Parathyroid adenoma (tissue), 2 donors: Measurements from ENCODE around the gene SVOP.

Source experiments
- H2AFZ ChIP-seq: fragments of 300-600 bp; sonication (generic); one replicate; pipeline ENCODE4 v1.7.0; 2017; ENCODE audit warnings: antibody characterized with exemption, mild to moderate bottlenecking
- H3K27ac ChIP-seq: fragments of 300-600 bp; sonication (generic); one replicate; pipeline ENCODE4 v1.7.0; 2017
- H3K27me3 ChIP-seq: fragments of 300-600 bp; sonication (generic); one replicate; pipeline ENCODE4 v1.7.0; 2017; ENCODE audit warnings: low read length; ENCODE audit not compliant: control insufficient read depth, insufficient read depth
- H3K36me3 ChIP-seq: fragments of 300-600 bp; sonication (generic); one replicate; pipeline ENCODE4 v1.7.0; 2017; ENCODE audit warnings: low read length; ENCODE audit not compliant: control insufficient read depth, insufficient read depth
- H3K4me1 ChIP-seq: fragments of 300-600 bp; sonication (generic); one replicate; pipeline ENCODE4 v1.7.0; 2017; ENCODE audit warnings: control low read depth
- H3K4me2 ChIP-seq: fragments of 300-600 bp; sonication (generic); one replicate; pipeline ENCODE4 v1.7.0; 2017; ENCODE audit warnings: low read length
- H3K4me3 ChIP-seq: fragments of 300-600 bp; sonication (generic); one replicate; pipeline ENCODE4 v1.7.0; 2017; ENCODE audit warnings: low read depth, low read length
- H3K79me2 ChIP-seq: fragments of 300-600 bp; sonication (generic); one replicate; pipeline ENCODE4 v1.7.0; 2017; ENCODE audit warnings: control low read depth
- H3K9ac ChIP-seq: fragments of 300-600 bp; sonication (generic); one replicate; pipeline ENCODE4 v1.7.0; 2017; ENCODE audit warnings: mild to moderate bottlenecking
- H3K9me3 ChIP-seq: fragments of 300-600 bp; sonication (generic); one replicate; pipeline ENCODE4 v1.7.0; 2017; ENCODE audit warnings: low read length; ENCODE audit not compliant: control insufficient read depth
- TF ChIP-seq, protein P1 (sequence below): fragments of 300-600 bp; sonication (generic); IDR thresholded peaks from one replicate; pipeline ENCODE4 v1.7.0; 2017; ENCODE audit warnings: antibody characterized with exemption, mild to moderate bottlenecking
- donor health status: primary hyperparathyroidism.

The SVOP gene

DNA sequence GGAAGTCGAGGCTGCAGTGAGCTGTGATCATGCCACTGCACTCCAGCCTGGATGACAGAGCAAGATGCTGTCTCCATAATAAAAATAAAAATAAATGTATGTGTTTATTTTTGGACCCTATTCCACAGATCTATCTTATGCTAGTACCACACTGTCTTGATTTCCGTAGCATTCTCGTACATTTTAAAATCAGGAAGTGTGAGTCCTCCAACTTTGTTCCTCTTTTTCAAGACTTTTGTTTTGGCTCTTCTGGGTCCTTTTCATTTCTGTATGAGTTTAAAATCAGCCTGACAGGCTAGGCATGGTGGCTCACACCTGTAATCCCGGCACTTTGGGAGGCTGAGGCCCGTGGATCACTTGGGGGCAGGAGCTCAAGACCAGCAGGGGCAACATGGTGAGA, 115.1 kb downstream of the SVOP start:
- no peak overlapping the region for H2AFZ ChIP-seq
- H3K9me3 ChIP-seq = no peaks in the 10 kb centered on the region
- H3K4me2 ChIP-seq = no peak overlapping the region
- no peak overlapping the region for H3K27ac ChIP-seq
- H3K36me3 ChIP-seq = no peaks in the 10 kb centered on the region
- no peaks in the 10 kb centered on the region for H3K27me3 ChIP-seq
- TF ChIP-seq, protein P1, sequence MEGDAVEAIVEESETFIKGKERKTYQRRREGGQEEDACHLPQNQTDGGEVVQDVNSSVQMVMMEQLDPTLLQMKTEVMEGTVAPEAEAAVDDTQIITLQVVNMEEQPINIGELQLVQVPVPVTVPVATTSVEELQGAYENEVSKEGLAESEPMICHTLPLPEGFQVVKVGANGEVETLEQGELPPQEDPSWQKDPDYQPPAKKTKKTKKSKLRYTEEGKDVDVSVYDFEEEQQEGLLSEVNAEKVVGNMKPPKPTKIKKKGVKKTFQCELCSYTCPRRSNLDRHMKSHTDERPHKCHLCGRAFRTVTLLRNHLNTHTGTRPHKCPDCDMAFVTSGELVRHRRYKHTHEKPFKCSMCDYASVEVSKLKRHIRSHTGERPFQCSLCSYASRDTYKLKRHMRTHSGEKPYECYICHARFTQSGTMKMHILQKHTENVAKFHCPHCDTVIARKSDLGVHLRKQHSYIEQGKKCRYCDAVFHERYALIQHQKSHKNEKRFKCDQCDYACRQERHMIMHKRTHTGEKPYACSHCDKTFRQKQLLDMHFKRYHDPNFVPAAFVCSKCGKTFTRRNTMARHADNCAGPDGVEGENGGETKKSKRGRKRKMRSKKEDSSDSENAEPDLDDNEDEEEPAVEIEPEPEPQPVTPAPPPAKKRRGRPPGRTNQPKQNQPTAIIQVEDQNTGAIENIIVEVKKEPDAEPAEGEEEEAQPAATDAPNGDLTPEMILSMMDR = no peak
- no peak overlapping the region for H3K9ac ChIP-seq
- H3K79me2 ChIP-seq = no peaks in the 10 kb centered on the region
- no peak overlapping the region for H3K4me3 ChIP-seq
- H3K4me1 ChIP-seq = no peaks in the 10 kb centered on the region

DNA sequence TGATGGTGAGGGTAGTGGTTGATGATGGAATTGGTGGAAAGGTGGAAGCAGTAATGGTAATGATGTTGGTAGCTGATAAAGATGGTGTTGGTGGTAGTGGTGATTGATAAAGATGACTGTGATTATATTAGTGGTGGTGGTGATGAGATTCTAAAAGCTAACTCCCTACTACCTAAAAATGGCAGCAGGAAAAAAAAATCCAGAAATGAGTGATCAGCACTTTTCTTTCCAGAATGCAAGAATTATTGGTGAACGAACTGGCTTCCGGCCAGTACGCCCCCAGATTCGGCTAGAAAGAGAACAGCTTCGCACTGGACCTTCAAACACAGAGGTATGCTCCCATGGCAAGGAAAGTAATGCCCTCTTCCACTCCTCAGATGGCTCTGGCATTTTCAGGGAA, 121.7 kb downstream of the SVOP start:
- H3K4me2 ChIP-seq = no peak overlapping the region
- H3K9me3 ChIP-seq = no peaks in the 10 kb centered on the region
- TF ChIP-seq, protein P1 = no peak
- H2AFZ ChIP-seq = no peak overlapping the region
- no peaks in the 10 kb centered on the region for H3K27me3 ChIP-seq
- no peaks in the 10 kb centered on the region for H3K79me2 ChIP-seq
- H3K27ac ChIP-seq = no peak overlapping the region
- H3K36me3 ChIP-seq = no peaks in the 10 kb centered on the region
- no peak overlapping the region for H3K4me3 ChIP-seq
- H3K4me1 ChIP-seq = no peaks in the 10 kb centered on the region
- H3K9ac ChIP-seq = no peak overlapping the region

DNA sequence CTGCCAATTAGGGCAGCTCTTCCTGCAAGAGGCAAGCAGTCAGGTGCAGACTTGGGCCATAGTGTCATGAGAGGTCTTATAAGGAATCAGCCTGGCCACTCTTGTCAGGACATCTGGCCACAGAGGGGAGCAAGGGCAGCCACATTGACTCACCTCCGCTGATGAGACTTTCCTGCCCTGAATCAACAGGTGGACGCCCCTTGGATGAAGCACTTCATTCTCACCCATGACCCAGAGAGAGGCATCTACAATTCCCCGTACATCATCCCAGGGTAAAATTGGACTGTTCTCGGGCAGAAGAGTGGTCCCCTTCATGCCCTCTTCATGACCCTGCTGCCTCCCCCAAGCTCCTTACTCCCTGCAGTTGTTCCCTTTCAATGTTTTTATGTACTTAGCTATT, 124.1 kb downstream of the SVOP start:
- H3K79me2 ChIP-seq = no peaks in the 10 kb centered on the region
- H3K9ac ChIP-seq = no peak overlapping the region
- no peak overlapping the region for H3K4me2 ChIP-seq
- H3K36me3 ChIP-seq = no peaks in the 10 kb centered on the region
- no peak overlapping the region for H2AFZ ChIP-seq
- H3K9me3 ChIP-seq = no peaks in the 10 kb centered on the region
- TF ChIP-seq, protein P1 = no peak
- no peaks in the 10 kb centered on the region for H3K4me1 ChIP-seq
- no peak overlapping the region for H3K4me3 ChIP-seq
- no peak overlapping the region for H3K27ac ChIP-seq
- no peaks in the 10 kb centered on the region for H3K27me3 ChIP-seq

- H3K4me2 ChIP-seq = no peak overlapping the region
- no peaks in the 10 kb centered on the region for H3K27me3 ChIP-seq
- no peak overlapping the region for H2AFZ ChIP-seq
- no peak overlapping the region for H3K4me3 ChIP-seq
- H3K79me2 ChIP-seq = no peaks in the 10 kb centered on the region
- no peak overlapping the region for H3K9ac ChIP-seq
- no peaks in the 10 kb centered on the region for H3K4me1 ChIP-seq
- H3K9me3 ChIP-seq = no peaks in the 10 kb centered on the region
- no peaks in the 10 kb centered on the region for H3K36me3 ChIP-seq
- TF ChIP-seq, protein P1 = no peak
- H3K27ac ChIP-seq = no peak overlapping the region
Observed at GRCh38 chr12:108896336-108896735, 124.5 kb downstream of the SVOP start.

- Histone ChIP-seq H3K27ac (no peak overlapping the region), H3K4me3 (no peak overlapping the region), H3K79me2 (no peaks in the 10 kb centered on the region), H3K36me3 (no peaks in the 10 kb centered on the region), H3K9ac (no peak overlapping the region), H2AFZ (no peak overlapping the region), H3K4me2 (no peak overlapping the region), H3K9me3 (no peaks in the 10 kb centered on the region), H3K4me1 (no peaks in the 10 kb centered on the region), H3K27me3 (no peaks in the 10 kb centered on the region)
- TF ChIP-seq, protein P1 = no peak
Observed at GRCh38 chr12:108895220-108895802, 125.6 kb downstream of the SVOP start.
